ENCODE data around the gene ZNF229.
"Not testable (repeated sequence)": the region's sequence is repeated elsewhere in the genome, so short reads cannot be mapped to it uniquely, and the experiment has no call there.

Gene ZNF229

DNA sequence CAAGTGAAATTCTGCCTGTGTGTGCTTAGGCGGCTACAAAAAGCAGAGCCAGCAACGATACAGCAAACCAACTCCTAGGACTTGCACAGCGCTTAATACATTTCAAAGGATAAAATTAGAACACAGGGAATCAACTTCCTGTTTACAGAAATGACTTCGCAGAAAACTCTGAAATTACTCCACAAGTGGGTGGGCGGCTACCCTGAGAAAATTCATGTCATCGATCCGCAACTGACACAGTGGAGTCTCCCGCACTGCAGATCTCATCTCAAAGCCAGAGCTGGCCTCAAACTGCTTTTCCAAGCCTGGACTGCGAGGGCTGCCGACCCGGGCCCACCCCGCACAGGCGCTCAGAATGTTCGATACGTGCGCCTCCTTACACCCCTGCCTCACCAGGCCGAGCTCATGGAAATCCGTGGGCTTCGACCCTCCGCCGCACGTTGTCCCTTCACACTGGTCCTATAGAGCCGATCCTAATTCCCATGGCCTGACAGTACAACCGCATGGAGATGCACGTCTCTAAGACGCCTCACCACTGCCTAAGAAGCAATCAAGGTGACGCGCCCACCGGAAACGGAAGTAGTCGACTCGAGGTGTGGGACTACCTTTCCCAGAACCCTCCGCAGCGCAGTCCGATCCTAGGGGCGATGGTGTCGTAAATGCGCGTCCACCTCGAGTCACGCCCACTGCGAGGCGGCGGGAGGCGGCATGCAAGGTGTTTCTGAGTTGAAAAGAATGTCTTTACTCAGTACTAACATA, at the start of gene ZNF229:
Gene ZNF229, minus strand, starts transcription at position 557 of the 759 bp plus-strand sequence. CDS start 5,625 bp downstream, outside the sequence.
- peak; percentile 0 to 87 (median 56) for DNase-seq

DNA sequence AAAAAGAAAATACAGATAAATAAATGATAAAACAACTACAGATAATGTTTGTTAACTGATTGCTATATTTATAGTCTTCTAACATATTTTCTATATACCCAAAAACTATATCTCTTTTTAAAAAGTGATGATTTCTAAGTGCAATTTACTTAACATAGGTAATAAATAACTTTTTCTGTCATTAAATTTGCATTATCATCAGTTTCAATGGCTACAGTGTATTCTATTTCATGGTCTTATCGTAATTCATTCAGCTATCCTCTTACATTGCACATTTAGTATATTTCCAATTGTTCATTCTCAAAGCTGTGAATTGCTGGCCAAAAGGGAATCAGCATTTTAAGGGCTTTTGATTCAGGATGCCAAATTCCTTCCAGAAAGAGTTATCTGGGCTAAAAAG, 48.4 kb upstream of the ZNF229 start:
- DNase-seq = no peak

DNA sequence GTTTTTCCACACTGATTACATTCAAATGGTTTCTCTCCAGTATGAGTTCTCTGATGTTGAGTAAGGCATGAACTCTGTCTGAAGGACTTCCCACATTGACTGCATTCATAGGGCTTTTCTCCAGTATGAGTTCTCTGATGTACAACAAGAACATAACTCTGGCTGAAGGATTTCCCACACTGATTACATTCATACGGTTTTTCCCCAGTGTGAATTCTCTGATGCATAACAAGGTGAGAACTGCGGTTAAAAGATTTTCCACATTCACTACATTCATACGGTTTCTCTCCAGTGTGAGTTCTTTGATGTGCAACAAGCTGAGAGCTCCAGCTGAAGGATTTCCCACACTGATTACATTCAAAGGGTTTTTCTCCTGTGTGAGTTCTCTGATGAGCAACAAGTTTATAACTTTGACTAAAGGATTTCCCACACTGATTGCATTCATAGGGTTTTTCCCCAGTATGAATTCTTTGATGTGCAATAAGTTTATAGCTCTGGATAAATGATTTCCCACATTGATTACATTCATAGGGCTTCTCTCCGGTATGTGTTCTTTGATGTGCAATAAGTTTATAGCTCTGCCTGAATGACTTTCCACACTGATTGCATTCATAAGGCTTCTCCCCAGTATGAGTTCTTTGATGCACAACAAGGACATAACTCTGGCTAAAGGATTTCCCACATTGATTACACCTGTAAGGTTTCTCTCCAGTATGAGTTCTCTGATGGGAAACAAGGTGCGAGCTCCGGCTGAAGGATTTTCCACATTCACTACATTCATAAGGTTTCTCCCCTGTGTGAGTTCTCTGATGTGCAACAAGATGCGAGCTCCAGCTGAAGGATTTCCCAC, 28.5 kb upstream of the ZNF229 start:
- no peak for DNase-seq

DNA sequence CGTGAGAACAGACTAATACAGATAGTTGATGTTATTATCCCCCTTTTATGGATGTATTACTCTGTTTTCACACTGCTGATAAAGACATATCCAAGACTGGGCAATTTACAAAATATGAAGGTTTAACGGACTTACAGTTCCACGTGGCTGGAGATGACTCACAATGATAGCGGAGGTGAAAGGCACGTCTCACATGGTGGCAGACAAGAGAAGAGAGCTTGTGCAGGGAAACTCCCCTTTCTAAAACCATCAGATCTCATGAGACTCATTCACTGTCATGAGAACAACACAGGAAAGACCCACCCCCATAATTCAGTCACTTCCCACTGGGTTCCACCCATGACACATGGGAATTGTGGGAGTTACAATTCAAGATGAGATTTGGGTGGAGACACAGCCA, 20.5 kb upstream of the ZNF229 start:
- DNase-seq = not testable (repeated sequence)

DNA sequence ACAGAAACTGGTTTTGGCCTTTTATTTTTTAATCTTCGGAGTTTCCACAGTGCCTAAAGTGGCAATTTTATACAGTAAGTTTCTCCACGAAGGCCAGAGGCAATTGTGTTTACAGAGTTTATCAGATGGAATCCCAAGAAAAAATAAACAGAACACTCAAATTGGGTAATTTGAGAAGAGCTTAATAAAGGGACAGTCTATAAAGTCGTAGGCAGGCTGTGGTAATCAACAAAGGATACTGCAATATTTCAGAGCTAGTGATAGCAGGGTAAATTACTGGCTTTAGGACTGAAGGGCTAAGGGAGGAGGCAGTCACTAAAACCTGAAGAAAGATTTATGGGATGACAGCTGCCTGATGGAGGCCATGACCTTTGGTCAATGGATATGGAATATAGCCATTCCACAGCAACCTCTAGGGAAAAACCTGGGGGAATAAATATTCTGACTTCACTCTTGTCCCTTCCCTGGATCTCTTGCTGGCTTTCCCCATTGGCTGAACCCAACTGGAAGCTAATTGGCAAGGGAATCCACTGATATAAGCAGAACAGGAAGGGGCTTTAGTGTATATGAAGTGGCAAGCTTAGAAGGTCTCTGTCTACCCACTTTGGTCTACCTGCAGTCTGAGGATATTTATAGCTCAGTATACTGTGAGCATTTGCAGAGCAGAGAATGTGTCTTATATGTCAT, 14.5 kb upstream of the ZNF229 start:
- DNase-seq = not testable (repeated sequence)

DNA sequence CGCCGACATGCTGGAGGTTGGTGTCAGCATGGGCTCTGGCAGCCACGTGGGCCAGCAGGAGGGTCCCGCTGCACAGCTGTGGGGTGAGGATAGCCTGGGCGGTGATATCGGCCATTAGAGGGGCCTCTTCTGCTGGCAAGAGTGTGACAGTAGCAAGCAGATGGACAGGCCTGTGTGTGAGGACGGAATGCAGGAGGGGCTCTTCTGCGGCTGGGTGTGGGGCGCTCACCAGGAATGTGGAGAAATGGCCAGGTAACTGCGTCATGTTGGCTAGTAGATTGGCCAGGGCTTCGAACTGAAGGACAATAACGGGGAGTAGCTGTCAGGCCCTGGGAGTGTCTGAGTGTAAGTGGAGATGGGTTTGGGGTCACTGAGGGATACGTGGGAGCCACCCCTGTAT, 7.7 kb upstream of the ZNF229 start:
- DNase-seq = not testable (repeated sequence)

DNA sequence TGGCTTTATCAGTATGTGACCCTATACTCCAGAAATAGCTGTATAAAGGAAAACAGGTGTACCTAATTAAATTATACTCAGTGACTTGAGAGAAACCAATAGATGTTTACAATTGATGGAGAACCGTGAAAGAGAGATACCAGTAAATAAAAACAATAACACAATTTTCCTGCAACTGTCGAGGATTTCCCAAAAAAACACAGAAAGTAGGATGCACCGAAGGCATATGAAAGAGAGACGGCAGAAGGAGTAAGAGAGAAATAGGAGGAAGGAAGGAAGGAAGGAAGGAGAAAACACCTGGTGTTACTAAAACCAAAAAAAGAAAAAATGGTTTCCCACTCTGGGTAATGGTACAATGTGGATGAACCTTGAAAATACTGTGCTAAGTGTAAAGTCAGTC, 6.8 kb upstream of the ZNF229 start:
- no peak for DNase-seq

DNA sequence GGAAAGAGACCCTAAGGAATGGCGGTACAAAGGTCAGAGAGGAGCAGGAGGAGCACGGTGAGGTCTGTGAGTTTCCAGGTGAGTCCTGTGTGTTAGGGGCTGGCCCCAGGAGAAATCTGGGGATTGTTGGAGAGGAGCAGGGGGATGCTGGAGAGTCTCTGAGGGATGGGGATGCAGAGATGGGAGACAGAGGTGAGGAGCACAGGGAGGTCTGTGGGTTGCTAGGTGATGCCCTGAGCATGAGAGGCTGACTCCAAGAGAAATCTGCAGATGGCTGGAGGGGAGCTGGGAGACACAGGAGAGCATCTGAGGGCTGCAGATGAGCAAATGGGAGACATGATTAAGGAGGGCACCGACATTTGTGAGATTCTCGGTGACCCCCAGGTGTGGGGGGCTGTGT, 4.1 kb upstream of the ZNF229 start:
- no peak for DNase-seq

DNA sequence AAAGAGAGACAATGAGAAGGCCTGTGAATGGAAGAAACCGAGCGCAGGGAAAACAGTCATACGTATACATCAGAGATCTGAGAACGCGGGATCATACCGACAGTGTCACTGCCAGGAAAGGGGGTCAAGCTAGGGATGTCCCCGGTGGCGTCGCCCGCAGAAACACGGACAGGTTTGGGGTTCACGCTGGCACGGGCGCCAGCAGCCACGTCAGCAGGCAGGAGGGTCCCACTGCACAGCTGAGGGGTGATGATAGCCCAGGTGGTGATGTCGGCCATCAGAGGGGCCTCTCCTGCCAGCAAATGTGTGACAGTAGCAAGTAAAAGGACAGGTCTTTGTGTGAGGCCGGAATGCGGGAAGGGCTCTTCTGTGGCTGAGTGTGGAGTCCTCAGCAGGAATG, 3.4 kb upstream of the ZNF229 start:
- no peak for DNase-seq

DNA sequence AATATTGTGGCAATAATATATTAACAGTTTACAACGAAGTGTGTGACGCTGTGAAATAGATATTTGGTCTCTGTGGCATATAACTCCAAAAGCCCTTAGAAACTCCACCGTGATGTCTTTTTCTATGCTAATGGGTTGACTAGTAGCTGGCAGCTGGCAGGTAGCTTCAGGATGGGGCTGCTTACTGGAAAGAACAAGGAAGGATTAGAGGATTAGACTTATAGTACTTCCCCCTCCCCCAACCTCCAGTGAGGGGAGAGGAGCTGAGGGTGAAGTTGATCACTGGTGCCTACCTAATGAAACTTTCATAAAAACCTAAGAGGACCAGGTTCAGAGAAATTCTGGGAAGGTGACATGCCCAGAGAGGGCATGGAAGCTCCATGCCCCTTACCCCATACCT, 9.8 kb downstream of the ZNF229 start:
- no peak for DNase-seq

DNA sequence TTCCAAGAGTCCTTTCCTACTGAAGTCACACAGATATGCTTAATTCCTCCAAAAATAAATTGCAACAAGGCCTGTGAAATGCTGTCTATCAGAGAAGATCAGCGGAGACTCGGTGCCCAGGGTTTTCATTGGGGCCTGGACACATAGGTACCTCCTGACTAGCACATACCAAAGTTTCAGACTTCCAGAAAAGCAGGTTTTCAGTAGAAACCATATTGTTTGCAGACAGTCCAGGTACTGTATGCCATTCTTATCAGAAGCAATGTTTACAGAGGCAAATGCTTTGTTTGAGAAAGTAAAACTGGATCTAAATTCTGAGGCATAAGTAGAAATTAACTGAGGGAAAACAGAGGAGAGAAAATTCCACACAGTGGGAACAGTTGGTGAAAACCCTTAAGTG, 12.8 kb downstream of the ZNF229 start:
- DNase-seq = no peak

DNA sequence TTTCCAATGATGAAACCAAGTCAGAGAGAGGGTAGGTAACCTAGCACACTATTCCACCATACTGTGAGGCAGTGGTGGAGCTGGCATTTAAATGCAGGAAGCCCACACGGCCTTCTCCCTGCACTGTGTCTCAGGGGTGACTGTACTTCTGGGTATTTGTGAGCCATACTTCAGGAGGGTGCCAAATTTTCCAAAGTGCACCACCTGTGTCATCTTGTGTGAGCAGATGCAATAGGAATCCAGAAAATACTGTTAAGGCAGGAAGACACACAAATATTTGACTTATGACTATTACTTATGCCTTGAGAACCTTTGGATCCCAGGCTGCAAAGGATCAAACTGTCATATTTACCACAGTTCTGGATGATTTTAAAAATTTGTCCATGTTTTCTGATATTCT, 17.3 kb downstream of the ZNF229 start:
- DNase-seq = no peak

DNA sequence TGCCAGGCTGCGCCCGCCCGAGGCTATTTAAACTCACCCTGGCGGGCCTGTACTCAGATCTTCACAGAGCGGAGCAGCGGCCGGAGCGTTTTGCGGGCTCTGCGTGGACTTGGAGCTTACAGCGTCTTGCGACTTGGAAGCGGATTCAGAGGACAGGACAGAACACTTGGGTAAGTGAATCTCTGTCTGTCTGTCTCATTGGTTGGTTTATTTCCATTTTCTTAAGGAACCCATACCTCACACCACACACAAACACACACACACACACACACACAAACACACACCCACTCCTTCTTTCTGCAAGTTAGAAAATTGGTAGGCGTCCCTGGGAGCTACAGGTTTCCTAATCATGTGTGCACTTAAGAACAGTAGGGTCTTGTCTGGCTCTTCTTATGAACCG, 32.7 kb downstream of the ZNF229 start:
- not testable (repeated sequence) for DNase-seq

DNA sequence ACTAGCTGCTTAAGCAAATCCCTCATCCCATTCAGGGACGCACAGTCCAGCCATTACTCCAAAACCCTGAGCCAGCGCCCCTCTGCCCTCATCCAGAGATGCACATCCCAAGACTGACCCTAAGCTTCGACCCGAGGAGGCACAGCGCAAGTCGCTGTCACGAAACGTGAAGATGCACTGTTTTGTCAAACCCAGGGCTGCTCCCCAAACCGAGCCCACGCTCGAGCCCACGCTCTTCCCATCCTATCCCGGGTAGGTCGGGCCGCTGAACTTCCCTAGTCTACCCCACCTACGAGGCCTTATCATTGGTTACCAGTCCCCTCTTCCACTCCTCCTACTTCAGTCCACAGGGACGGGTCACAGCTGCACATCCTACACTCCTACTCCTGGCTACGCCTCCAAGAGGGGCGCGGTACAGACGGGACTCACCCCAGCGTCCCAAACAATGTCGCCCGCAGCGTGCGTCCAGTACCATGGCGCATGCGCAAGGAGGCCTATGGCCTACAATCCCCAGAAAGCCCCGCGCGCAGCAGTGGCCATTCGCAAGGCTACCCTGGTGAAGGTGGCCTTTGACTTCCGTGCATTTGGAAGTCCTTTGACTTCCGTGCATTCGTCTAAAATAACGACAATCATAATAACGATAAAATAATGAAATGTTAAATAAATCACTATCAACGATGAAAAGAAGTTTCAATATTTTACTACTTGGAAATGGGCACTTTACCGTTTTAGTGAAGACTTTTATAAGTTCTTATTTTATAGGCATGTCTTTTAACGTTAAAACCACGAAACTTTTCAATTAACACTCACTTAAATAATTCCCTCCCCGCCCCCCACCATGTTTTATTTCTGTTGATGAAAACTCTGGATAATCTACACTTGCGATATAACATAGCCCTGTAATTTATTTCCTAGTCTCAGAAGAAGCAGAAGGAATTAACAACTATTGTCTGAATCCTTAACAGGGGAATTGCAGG, 46.8 kb downstream of the ZNF229 start, which contains the start of gene ZNF285:
Gene ZNF285, minus strand, starts transcription at position 470 of the 977 bp plus-strand sequence. CDS start 4,395 bp downstream, outside the sequence.
- DNase-seq = no peak

DNA sequence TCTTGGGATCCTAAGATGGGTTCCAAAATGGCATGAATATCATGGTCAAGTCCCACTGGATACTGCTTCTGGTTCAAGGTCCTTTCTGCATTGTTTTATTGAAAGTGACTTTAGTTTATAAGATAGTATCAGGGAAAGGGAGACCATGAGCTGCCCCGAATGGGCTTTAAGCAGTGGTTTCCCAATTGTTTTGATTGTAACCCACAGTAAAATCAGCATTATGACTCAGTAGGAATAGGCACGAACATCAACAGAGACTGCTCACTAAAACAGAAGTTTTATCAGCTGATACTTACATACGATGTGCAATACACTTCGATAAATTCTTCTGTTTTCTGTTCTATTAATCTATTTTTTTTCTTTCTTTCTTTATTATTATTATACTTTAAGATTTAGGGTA, 59.0 kb downstream of the ZNF229 start:
- DNase-seq = not testable (repeated sequence)

All from anterior cingulate cortex (tissue), 58 donors.